WTC11 (cell line): ENCODE measurements around the gene DOCK1. TPM values are rescaled to one million over a fixed set of nuclear protein-coding genes. Genes with fewer than 3 reads are reported as not detected.

Experiments
- ATAC-seq: fragments of 200-7000 bp; cut with Tn5 transposase; 2 replicates; pipeline ENCODE4 v1.10.0; 2021; ENCODE audit warnings: mild to moderate bottlenecking, moderate library complexity
- CTCF ChIA-PET: fragments of 300-600 bp; sonication (Branson Sonifier 250); formaldehyde crosslinking; loops from one replicate; lab custom pipeline; 2021; ENCODE audit warnings: antibody characterized with exemption; lab: Charles Lee
- POLR2A ChIA-PET: fragments of 350-600 bp; sonication (Branson Sonifier 250); formaldehyde crosslinking; loops from one replicate; lab custom pipeline; 2021; ENCODE audit warnings: antibody characterized with exemption; lab: Charles Lee
- DNase-seq: peaks from one replicate; pipeline ENCODE4 v3.0.0; 2021; ENCODE audit warnings: low spot score
- H3K27ac Mint-ChIP-seq: 2 replicates; pipeline ENCODE4 v1.8.0; 2021; ENCODE audit warnings: mixed read lengths
- H3K27me3 Mint-ChIP-seq: 2 replicates; pipeline ENCODE4 v1.8.0; 2021; ENCODE audit warnings: low read depth, mild to moderate bottlenecking, moderate library complexity, mixed read lengths
- H3K36me3 Mint-ChIP-seq: 2 replicates; pipeline ENCODE4 v1.8.0; 2021; ENCODE audit warnings: mixed read lengths
- H3K4me1 Mint-ChIP-seq: 2 replicates; pipeline ENCODE4 v1.8.0; 2022; ENCODE audit warnings: mixed read lengths
- H3K4me3 Mint-ChIP-seq: 2 replicates; pipeline ENCODE4 v1.8.0; 2021; ENCODE audit warnings: mild to moderate bottlenecking, moderate library complexity, mixed read lengths
- H3K9me3 Mint-ChIP-seq: 2 replicates; pipeline ENCODE4 v1.8.0; 2021; ENCODE audit warnings: mixed read lengths
- ATF1 ChIP-seq: sonication (generic); formaldehyde crosslinking; IDR thresholded peaks from 2 replicates; pipeline ENCODE4 v1.8.1; 2023; ENCODE audit warnings: mild to moderate bottlenecking, moderate library complexity, missing genetic modification reagents
- ATF2 ChIP-seq: sonication (generic); formaldehyde crosslinking; IDR thresholded peaks from 2 replicates; pipeline ENCODE4 v1.8.1; 2022; ENCODE audit warnings: low read depth, missing genetic modification reagents, borderline replicate concordance
- FOXP4 ChIP-seq: sonication (generic); formaldehyde crosslinking; IDR thresholded peaks from 2 replicates; pipeline ENCODE4 v1.8.0; 2022; ENCODE audit warnings: mild to moderate bottlenecking, missing genetic modification reagents
- HMGA2 ChIP-seq: fragments of 250-450 bp; sonication (Bioruptor Pico); IDR thresholded peaks from 2 replicates; pipeline ENCODE4 v1.4.0; 2021; ENCODE audit warnings: mild to moderate bottlenecking, moderate library complexity
- MXD4 ChIP-seq: fragments of 250-450 bp; sonication (Bioruptor Pico); IDR thresholded peaks from 2 replicates; pipeline ENCODE4 v1.8.0; 2021; ENCODE audit warnings: mild to moderate bottlenecking, moderate library complexity, borderline replicate concordance
- NR3C1 ChIP-seq: sonication (generic); formaldehyde crosslinking; conservative IDR thresholded peaks from 2 replicates; pipeline ENCODE4 v1.8.1; 2023; ENCODE audit warnings: low read depth, mild to moderate bottlenecking, missing genetic modification reagents
- PRDM15 ChIP-seq: sonication (generic); formaldehyde crosslinking; IDR thresholded peaks from 2 replicates; pipeline ENCODE4 v1.8.0; 2022; ENCODE audit warnings: missing genetic modification reagents
- PREB ChIP-seq: sonication (generic); formaldehyde crosslinking; IDR thresholded peaks from 2 replicates; pipeline ENCODE4 v1.8.1; 2022; ENCODE audit warnings: mild to moderate bottlenecking, missing genetic modification reagents, moderate library complexity, borderline replicate concordance
- SMAD3 ChIP-seq: sonication (generic); formaldehyde crosslinking; IDR thresholded peaks from 2 replicates; pipeline ENCODE4 v1.8.0; 2022; ENCODE audit warnings: missing genetic modification reagents, mild to moderate bottlenecking, borderline replicate concordance
- ZNF219 ChIP-seq: sonication (generic); formaldehyde crosslinking; IDR thresholded peaks from 2 replicates; pipeline ENCODE4 v1.8.0; 2023; ENCODE audit warnings: missing genetic modification reagents, mild to moderate bottlenecking, borderline replicate concordance
- ZNF232 ChIP-seq: sonication (generic); formaldehyde crosslinking; IDR thresholded peaks from 2 replicates; pipeline ENCODE4 v1.8.0; 2022; ENCODE audit warnings: mild to moderate bottlenecking, missing genetic modification reagents
- ZNF263 ChIP-seq: sonication (generic); formaldehyde crosslinking; IDR thresholded peaks from 2 replicates; pipeline ENCODE4 v1.8.1; 2022; ENCODE audit warnings: low read depth, mild to moderate bottlenecking, moderate library complexity, missing genetic modification reagents
- ZNF317 ChIP-seq: sonication (generic); formaldehyde crosslinking; IDR thresholded peaks from 2 replicates; pipeline ENCODE4 v1.8.1; 2023; ENCODE audit warnings: low read depth, mild to moderate bottlenecking, moderate library complexity, missing genetic modification reagents, borderline replicate concordance
- ZNF512 ChIP-seq: sonication (generic); formaldehyde crosslinking; IDR thresholded peaks from 2 replicates; pipeline ENCODE4 v1.8.1; 2022; ENCODE audit warnings: missing genetic modification reagents, borderline replicate concordance
- total RNA-seq: library from RNA; stranded (reverse); gene quantifications from 3 replicates; pipeline ENCODE4 v1.2.3, GENCODE V29; 2021
- TF ChIP-seq, protein P1 (sequence below): sonication (generic); formaldehyde crosslinking; IDR thresholded peaks from 2 replicates; pipeline ENCODE4 v1.8.1; 2023; ENCODE audit warnings: mild to moderate bottlenecking, missing genetic modification reagents, moderate library complexity
- TF ChIP-seq, protein P2 (sequence below): sonication (generic); formaldehyde crosslinking; IDR thresholded peaks from 2 replicates; pipeline ENCODE4 v1.8.1; 2023; ENCODE audit warnings: mild to moderate bottlenecking, missing genetic modification reagents, borderline replicate concordance
- TF ChIP-seq, protein P3 (sequence below): sonication (generic); formaldehyde crosslinking; IDR thresholded peaks from 2 replicates; pipeline ENCODE4 v1.8.1; 2023; ENCODE audit warnings: mild to moderate bottlenecking, missing genetic modification reagents, moderate library complexity

Gene DOCK1
- total RNA-seq, 1 experiment from 2014 or later: 52.1 TPM

GRCh38 chr10:127218658-127219057, 313.4 kb downstream of the DOCK1 start (continued):
- no peak for TF ChIP-seq ZNF512 (CRISPR knock-in tag)

GRCh38 chr10:127221281-127221680, 316.1 kb downstream of the DOCK1 start:
- TF ChIP-seq HMGA2 (CRISPR knock-in tag): no peak
- DNase-seq (no peak), ATAC-seq (no peak)
- Mint-ChIP-seq H3K36me3 (peaks cover 11% of the 10 kb centered on the region), H3K4me3 (no peak overlapping the region), H3K4me1 (peaks cover 14% of the 10 kb centered on the region), H3K9me3 (peaks cover 14% of the 10 kb centered on the region), H3K27ac (no peak overlapping the region), H3K27me3 (no peaks in the 10 kb centered on the region)
- ChIA-PET CTCF (no interaction called here), POLR2A (no interaction called here)

GRCh38 chr10:127227027-127227426, 321.8 kb downstream of the DOCK1 start:
- POLR2A ChIA-PET: no interaction called here
- no peak for TF ChIP-seq ATF1 (CRISPR knock-in tag)
- no peak for TF ChIP-seq PREB (CRISPR knock-in tag)
- no peak for TF ChIP-seq FOXP4 (CRISPR knock-in tag)
- no peak for TF ChIP-seq ZNF317
- no peak for TF ChIP-seq NR3C1 (CRISPR knock-in tag)
- no peak for TF ChIP-seq PRDM15 (CRISPR knock-in tag)
- no peak for TF ChIP-seq ATF2 (CRISPR knock-in tag)
- TF ChIP-seq, protein P1, sequence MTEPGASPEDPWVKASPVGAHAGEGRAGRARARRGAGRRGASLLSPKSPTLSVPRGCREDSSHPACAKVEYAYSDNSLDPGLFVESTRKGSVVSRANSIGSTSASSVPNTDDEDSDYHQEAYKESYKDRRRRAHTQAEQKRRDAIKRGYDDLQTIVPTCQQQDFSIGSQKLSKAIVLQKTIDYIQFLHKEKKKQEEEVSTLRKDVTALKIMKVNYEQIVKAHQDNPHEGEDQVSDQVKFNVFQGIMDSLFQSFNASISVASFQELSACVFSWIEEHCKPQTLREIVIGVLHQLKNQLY (CRISPR knock-in tag): no peak
- no peak for TF ChIP-seq ZNF232 (CRISPR knock-in tag)
- no peak for TF ChIP-seq ZNF219 (CRISPR knock-in tag)
- no peak for TF ChIP-seq MXD4
- TF ChIP-seq, protein P2, sequence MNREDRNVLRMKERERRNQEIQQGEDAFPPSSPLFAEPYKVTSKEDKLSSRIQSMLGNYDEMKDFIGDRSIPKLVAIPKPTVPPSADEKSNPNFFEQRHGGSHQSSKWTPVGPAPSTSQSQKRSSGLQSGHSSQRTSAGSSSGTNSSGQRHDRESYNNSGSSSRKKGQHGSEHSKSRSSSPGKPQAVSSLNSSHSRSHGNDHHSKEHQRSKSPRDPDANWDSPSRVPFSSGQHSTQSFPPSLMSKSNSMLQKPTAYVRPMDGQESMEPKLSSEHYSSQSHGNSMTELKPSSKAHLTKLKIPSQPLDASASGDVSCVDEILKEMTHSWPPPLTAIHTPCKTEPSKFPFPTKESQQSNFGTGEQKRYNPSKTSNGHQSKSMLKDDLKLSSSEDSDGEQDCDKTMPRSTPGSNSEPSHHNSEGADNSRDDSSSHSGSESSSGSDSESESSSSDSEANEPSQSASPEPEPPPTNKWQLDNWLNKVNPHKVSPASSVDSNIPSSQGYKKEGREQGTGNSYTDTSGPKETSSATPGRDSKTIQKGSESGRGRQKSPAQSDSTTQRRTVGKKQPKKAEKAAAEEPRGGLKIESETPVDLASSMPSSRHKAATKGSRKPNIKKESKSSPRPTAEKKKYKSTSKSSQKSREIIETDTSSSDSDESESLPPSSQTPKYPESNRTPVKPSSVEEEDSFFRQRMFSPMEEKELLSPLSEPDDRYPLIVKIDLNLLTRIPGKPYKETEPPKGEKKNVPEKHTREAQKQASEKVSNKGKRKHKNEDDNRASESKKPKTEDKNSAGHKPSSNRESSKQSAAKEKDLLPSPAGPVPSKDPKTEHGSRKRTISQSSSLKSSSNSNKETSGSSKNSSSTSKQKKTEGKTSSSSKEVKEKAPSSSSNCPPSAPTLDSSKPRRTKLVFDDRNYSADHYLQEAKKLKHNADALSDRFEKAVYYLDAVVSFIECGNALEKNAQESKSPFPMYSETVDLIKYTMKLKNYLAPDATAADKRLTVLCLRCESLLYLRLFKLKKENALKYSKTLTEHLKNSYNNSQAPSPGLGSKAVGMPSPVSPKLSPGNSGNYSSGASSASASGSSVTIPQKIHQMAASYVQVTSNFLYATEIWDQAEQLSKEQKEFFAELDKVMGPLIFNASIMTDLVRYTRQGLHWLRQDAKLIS (CRISPR knock-in tag): no peak
- TF ChIP-seq ZNF263 (CRISPR knock-in tag): no peak
- TF ChIP-seq SMAD3 (CRISPR knock-in tag): no peak
- TF ChIP-seq, protein P3, sequence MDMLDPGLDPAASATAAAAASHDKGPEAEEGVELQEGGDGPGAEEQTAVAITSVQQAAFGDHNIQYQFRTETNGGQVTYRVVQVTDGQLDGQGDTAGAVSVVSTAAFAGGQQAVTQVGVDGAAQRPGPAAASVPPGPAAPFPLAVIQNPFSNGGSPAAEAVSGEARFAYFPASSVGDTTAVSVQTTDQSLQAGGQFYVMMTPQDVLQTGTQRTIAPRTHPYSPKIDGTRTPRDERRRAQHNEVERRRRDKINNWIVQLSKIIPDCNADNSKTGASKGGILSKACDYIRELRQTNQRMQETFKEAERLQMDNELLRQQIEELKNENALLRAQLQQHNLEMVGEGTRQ (CRISPR knock-in tag): no peak

More at GRCh38 chr10:127227027-127227426, 321.8 kb downstream of the DOCK1 start:
- no peaks in the 10 kb centered on the region for H3K9me3 Mint-ChIP-seq
- H3K27me3 Mint-ChIP-seq: no peaks in the 10 kb centered on the region
- DNase-seq (no peak), ATAC-seq (no peak)
- H3K4me1 Mint-ChIP-seq: peaks cover 3% of the 10 kb centered on the region; the same call in 1 of the 2 replicates
- H3K36me3 Mint-ChIP-seq: no peaks in the 10 kb centered on the region
- H3K4me3 Mint-ChIP-seq: no peak overlapping the region
- CTCF ChIA-PET: no interaction called here
- H3K27ac Mint-ChIP-seq: no peak overlapping the region
